Measurements from ENCODE around the gene RBPMS2.
"Not testable (repeated sequence)": the region's sequence is repeated elsewhere in the genome, so short reads cannot be mapped to it uniquely, and the experiment has no call there.

RBPMS2 gene

GRCh38 chr15:64775551-64776401, at the start of gene RBPMS2:
RBPMS2 (minus strand) TSS chr15:64775589; CDS start chr15:64775319, 270 bp downstream.
- DNase-seq (ENCODE audit: low read depth) = no peak

- DNase-seq (ENCODE audit: low read depth) = no peak
Observed at GRCh38 chr15:64824929-64825430, 49.6 kb upstream of the RBPMS2 start.

- no peak for DNase-seq (ENCODE audit: low read depth)
Observed at GRCh38 chr15:64816452-64816851, 41.1 kb upstream of the RBPMS2 start.

- DNase-seq (ENCODE audit: low read depth) = not testable (repeated sequence)
Observed at GRCh38 chr15:64814965-64815364, 39.6 kb upstream of the RBPMS2 start.

- DNase-seq (ENCODE audit: low read depth) = not testable (repeated sequence)
Observed at GRCh38 chr15:64814283-64814682, 38.9 kb upstream of the RBPMS2 start.

GRCh38 chr15:64813075-64813474, 37.7 kb upstream of the RBPMS2 start:
- DNase-seq (ENCODE audit: low read depth) = no peak

GRCh38 chr15:64810497-64811326, 35.3 kb upstream of the RBPMS2 start:
- DNase-seq (ENCODE audit: low read depth) = no peak

- peak; percentile 15 for DNase-seq (ENCODE audit: low read depth)
Observed at GRCh38 chr15:64809649-64810496, 34.5 kb upstream of the RBPMS2 start.

GRCh38 chr15:64808785-64809453, 33.5 kb upstream of the RBPMS2 start:
- DNase-seq (ENCODE audit: low read depth) = no peak

GRCh38 chr15:64807751-64808222, 32.4 kb upstream of the RBPMS2 start:
- no peak for DNase-seq (ENCODE audit: low read depth)

GRCh38 chr15:64807051-64807749, 31.8 kb upstream of the RBPMS2 start:
- DNase-seq (ENCODE audit: low read depth) = no peak

- no peak for DNase-seq (ENCODE audit: low read depth)
Observed at GRCh38 chr15:64806509-64806908, 31.1 kb upstream of the RBPMS2 start.

GRCh38 chr15:64804619-64805018, 29.2 kb upstream of the RBPMS2 start:
- no peak for DNase-seq (ENCODE audit: low read depth)

- no peak for DNase-seq (ENCODE audit: low read depth)
Observed at GRCh38 chr15:64803526-64803925, 28.1 kb upstream of the RBPMS2 start.

- no peak for DNase-seq (ENCODE audit: low read depth)
Observed at GRCh38 chr15:64800476-64800875, 25.1 kb upstream of the RBPMS2 start.

- not testable (repeated sequence) for DNase-seq (ENCODE audit: low read depth)
Observed at GRCh38 chr15:64798905-64799304, 23.5 kb upstream of the RBPMS2 start.

GRCh38 chr15:64795921-64796320, 20.5 kb upstream of the RBPMS2 start:
- not testable (repeated sequence) for DNase-seq (ENCODE audit: low read depth)

GRCh38 chr15:64795299-64795698, 19.9 kb upstream of the RBPMS2 start:
- DNase-seq (ENCODE audit: low read depth) = not testable (repeated sequence)

GRCh38 chr15:64792282-64792681, 16.9 kb upstream of the RBPMS2 start:
- no peak for DNase-seq (ENCODE audit: low read depth)

- no peak for DNase-seq (ENCODE audit: low read depth)
Observed at GRCh38 chr15:64791401-64791800, 16.0 kb upstream of the RBPMS2 start.

Measured in stimulated activated CD8-positive, alpha-beta memory T cell treated with anti-CD3 and anti-CD28 coated beads, Interleukin-12 subunit alpha, Interleukin-12 subunit beta, amount 100 ng/mL, for 4 hours (primary cell).